GM10266 (cell line): ENCODE results near the gene PRSS27.

ENCODE experiments used
- DNase-seq: peaks from one replicate; pipeline ENCODE4 v3.0.0; 2012; ENCODE audit errors: extremely low spot score
- CTCF ChIP-seq: IDR thresholded peaks from 2 replicates; pipeline ENCODE4 v1.5.1; 2012; ENCODE audit warnings: mild to moderate bottlenecking, low read depth; ENCODE audit not compliant: control insufficient read depth, insufficient read depth; ENCODE audit errors: missing control alignments

The PRSS27 gene

GRCh38 chr16:2664574-2664982, 55.4 kb downstream of the PRSS27 start:
- no peak for TF ChIP-seq CTCF
- DNase-seq = no peak

GRCh38 chr16:2663553-2664546, 56.2 kb downstream of the PRSS27 start:
- no peak for TF ChIP-seq CTCF
- DNase-seq = no peak
